NT2/D1 (cell line): ENCODE results near the gene RNF114.
"Not testable (repeated sequence)": the region's sequence is repeated elsewhere in the genome, so short reads cannot be mapped to it uniquely, and the experiment has no call there.

ENCODE experiments used
- DNase-seq: peaks from one replicate; pipeline ENCODE4 v3.0.0-alpha.2; 2011; ENCODE audit warnings: low read depth, low spot score
- H3K27me3 ChIP-seq: 2 replicates; pipeline ENCODE4 v1.6.0; 2011; ENCODE audit warnings: mild to moderate bottlenecking; ENCODE audit not compliant: insufficient read length, insufficient read depth
- H3K36me3 ChIP-seq: 2 replicates; pipeline ENCODE4 v1.6.1; 2011; ENCODE audit warnings: mild to moderate bottlenecking, low read length, mixed read lengths; ENCODE audit not compliant: insufficient read depth, insufficient read length
- H3K4me1 ChIP-seq: 2 replicates; pipeline ENCODE4 v1.5.1; 2011; ENCODE audit not compliant: insufficient read depth, insufficient read length
- H3K4me3 ChIP-seq: 2 replicates; pipeline ENCODE4 v1.5.1; 2011; ENCODE audit warnings: low read depth; ENCODE audit not compliant: insufficient read length
- H3K9ac ChIP-seq: 2 replicates; pipeline ENCODE4 v1.6.0; 2011; ENCODE audit warnings: low read depth; ENCODE audit not compliant: insufficient read length
- H3K9me3 ChIP-seq: 2 replicates; pipeline ENCODE4 v1.5.1; 2011; ENCODE audit warnings: mild to moderate bottlenecking, low read length; ENCODE audit not compliant: insufficient read depth
- SUZ12 ChIP-seq: IDR thresholded peaks from 2 replicates; pipeline ENCODE4 v1.6.1; 2011; ENCODE audit not compliant: insufficient read length, insufficient read depth; ENCODE audit errors: extremely low read depth
- YY1 ChIP-seq: IDR thresholded peaks from 2 replicates; pipeline ENCODE4 v1.6.1; 2011; ENCODE audit not compliant: insufficient read length, insufficient read depth
- ZNF274 ChIP-seq: IDR thresholded peaks from 2 replicates; pipeline ENCODE4 v1.6.1; 2011; ENCODE audit warnings: mild to moderate bottlenecking, low read depth, low read length

Gene RNF114

GRCh38 chr20:49987868-49988690, 51.9 kb downstream of the RNF114 start:
- TF ChIP-seq ZNF274 (no peak), SUZ12 (no peak), YY1 (no peak)
- Histone ChIP-seq H3K4me3 (no peak overlapping the region), H3K27me3 (no peaks in the 10 kb centered on the region), H3K4me1 (peaks cover 54% of the 10 kb centered on the region), H3K9ac (peak overlapping the region; percentile 5), H3K9me3 (no peaks in the 10 kb centered on the region), H3K36me3 (peaks cover 54% of the 10 kb centered on the region)
- DNase-seq: no peak

GRCh38 chr20:49989234-49990065, 53.3 kb downstream of the RNF114 start:
- peaks cover 44% of the 10 kb centered on the region for H3K36me3 ChIP-seq
- DNase-seq: peak; percentile 71
- H3K9ac ChIP-seq: peak overlapping the region; percentile 61
- peaks cover 45% of the 10 kb centered on the region for H3K4me1 ChIP-seq
- no peaks in the 10 kb centered on the region for H3K27me3 ChIP-seq
- H3K4me3 ChIP-seq: no peak overlapping the region
- no peak for TF ChIP-seq SUZ12
- TF ChIP-seq YY1: no peak
- TF ChIP-seq ZNF274: no peak
- H3K9me3 ChIP-seq: no peaks in the 10 kb centered on the region

- no peak for TF ChIP-seq SUZ12
- H3K4me1 ChIP-seq: peaks cover 37% of the 10 kb centered on the region
- DNase-seq: no peak
- peaks cover 35% of the 10 kb centered on the region for H3K36me3 ChIP-seq
- H3K27me3 ChIP-seq: no peaks in the 10 kb centered on the region
- no peak overlapping the region for H3K4me3 ChIP-seq
- no peaks in the 10 kb centered on the region for H3K9me3 ChIP-seq
- peak overlapping the region; percentile 61 for H3K9ac ChIP-seq
Measured at GRCh38 chr20:49990271-49990720, 54.1 kb downstream of the RNF114 start.

GRCh38 chr20:49993301-49993751, 57.1 kb downstream of the RNF114 start:
- no peak for TF ChIP-seq ZNF274
- no peak for TF ChIP-seq SUZ12
- TF ChIP-seq YY1: no peak
- Histone ChIP-seq H3K9ac (no peak overlapping the region), H3K4me1 (peaks cover 25% of the 10 kb centered on the region), H3K4me3 (no peak overlapping the region), H3K9me3 (no peaks in the 10 kb centered on the region), H3K27me3 (no peaks in the 10 kb centered on the region), H3K36me3 (peaks cover 6% of the 10 kb centered on the region)
- no peak for DNase-seq

GRCh38 chr20:49995586-49995985, 59.4 kb downstream of the RNF114 start:
- Histone ChIP-seq H3K9ac (no peak overlapping the region), H3K4me1 (peaks cover 9% of the 10 kb centered on the region), H3K36me3 (no peaks in the 10 kb centered on the region), H3K4me3 (no peak overlapping the region), H3K27me3 (no peaks in the 10 kb centered on the region), H3K9me3 (no peaks in the 10 kb centered on the region)
- no peak for DNase-seq
- no peak for TF ChIP-seq YY1
- no peak for TF ChIP-seq SUZ12
- TF ChIP-seq ZNF274: no peak

- not testable (repeated sequence) for H3K4me1 ChIP-seq, H3K4me3 ChIP-seq, H3K27me3 ChIP-seq, H3K9me3 ChIP-seq, DNase-seq, H3K36me3 ChIP-seq
- peak overlapping the region; percentile 5 for H3K9ac ChIP-seq
Measured at GRCh38 chr20:49998478-49999188, 62.4 kb downstream of the RNF114 start.

GRCh38 chr20:49999329-49999728, 63.1 kb downstream of the RNF114 start:
- Histone ChIP-seq H3K4me3 (no peak overlapping the region), H3K27me3 (no peaks in the 10 kb centered on the region), H3K4me1 (peaks cover 3% of the 10 kb centered on the region), H3K9me3 (no peaks in the 10 kb centered on the region), H3K9ac (peak overlapping the region; percentile 5), H3K36me3 (no peaks in the 10 kb centered on the region)
- DNase-seq: no peak
- TF ChIP-seq SUZ12: no peak
- TF ChIP-seq YY1: no peak
- TF ChIP-seq ZNF274: no peak

- H3K4me3 ChIP-seq, H3K27me3 ChIP-seq, H3K9me3 ChIP-seq, H3K9ac ChIP-seq, DNase-seq, H3K36me3 ChIP-seq, H3K4me1 ChIP-seq: not testable (repeated sequence)
Measured at GRCh38 chr20:50000548-50001222, 64.5 kb downstream of the RNF114 start.
